TTC549 (cell line): ENCODE data around the gene PRIM1.
"Not testable (repeated sequence)": the region's sequence is repeated elsewhere in the genome, so short reads cannot be mapped to it uniquely, and the experiment has no call there.

ENCODE experiments used
- FAIRE-seq: peaks from 2 replicates; lab custom pipeline; 2012; peaks lifted over from hg19 to GRCh38; lab: Jason Lieb, UNC

The PRIM1 gene

DNA sequence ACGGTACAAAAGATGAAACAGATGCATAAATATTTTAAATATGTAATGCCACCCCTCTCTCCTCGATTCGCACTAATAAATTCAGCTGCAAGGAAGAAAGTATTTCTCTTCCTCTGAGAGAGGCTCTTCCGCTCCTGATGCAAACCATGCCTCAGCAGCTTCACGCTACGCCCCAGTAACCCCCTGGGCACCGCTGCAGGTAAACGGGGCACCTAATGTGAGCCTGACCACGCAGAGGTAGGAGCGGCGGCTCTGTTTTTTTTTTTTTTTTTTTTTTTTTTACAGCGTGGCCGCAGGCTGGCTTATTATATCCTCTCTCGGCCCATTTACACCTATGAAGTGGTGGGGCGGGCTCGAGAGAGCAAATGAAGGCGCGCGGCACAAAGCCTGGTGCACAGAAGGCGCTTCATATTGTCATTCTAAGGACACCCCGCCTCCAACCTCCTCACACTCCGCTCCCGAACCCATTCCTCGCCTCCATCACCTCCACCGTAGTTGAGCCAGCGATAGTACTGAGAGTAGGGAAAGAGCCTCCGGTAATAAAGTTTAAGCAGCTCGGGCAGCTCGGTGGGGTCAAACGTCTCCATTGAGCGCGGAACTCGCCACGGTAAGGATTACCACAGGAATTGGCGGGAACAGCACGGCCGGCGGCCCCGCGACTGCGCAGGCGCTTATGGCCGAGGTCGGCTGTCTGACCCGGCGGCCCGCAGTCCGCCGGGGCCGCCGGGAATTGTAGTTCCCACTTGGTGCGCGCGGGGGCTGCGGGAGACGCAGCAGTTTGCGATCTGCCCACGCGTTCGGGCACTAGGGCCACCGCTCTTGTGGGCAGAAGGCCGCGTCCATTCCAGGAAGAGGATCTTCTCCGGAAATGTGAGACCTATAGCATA lies at the start of gene PRIM1:
Gene PRIM1 (minus strand): TSS at position 612 of the 887 bp plus-strand sequence. CDS start 25 bp downstream, at position 587.
- no peak for FAIRE-seq

DNA sequence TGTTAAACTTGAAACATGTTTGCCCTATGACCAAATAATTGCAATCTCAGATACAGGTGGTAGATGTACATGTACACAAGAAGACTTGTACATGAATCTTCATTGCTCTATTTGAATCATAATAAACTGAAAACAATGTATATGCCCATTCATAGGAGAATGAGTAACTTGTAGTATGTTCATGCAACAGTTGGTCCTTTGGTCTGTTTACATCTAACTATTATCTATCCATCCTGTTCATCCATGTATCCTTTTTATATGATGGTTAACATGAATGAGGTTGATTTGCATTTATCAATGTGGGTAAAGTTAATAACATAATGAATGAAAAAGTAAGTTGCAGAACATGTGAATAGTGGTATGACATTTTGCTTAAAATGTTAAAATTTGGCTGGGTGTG lies 48.1 kb upstream of the PRIM1 start:
- FAIRE-seq = no peak

DNA sequence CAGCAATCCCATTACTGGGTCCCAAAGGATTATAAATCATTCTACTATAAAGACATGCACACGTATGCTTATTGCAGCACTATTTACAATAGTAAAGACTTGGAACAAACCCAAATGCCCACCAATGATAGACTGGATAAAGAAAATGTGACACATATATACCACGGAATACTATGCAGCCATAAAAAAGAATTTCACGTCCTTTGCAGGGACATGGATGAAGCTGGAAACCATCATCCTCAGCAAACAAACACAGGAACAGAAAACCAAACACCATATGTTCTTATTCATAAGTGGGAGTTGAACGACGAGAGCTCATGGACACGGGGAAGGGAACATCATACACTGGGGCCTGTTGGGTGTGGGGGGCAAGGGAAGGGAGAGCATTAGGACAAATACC lies 47.2 kb upstream of the PRIM1 start:
- FAIRE-seq = not testable (repeated sequence)

DNA sequence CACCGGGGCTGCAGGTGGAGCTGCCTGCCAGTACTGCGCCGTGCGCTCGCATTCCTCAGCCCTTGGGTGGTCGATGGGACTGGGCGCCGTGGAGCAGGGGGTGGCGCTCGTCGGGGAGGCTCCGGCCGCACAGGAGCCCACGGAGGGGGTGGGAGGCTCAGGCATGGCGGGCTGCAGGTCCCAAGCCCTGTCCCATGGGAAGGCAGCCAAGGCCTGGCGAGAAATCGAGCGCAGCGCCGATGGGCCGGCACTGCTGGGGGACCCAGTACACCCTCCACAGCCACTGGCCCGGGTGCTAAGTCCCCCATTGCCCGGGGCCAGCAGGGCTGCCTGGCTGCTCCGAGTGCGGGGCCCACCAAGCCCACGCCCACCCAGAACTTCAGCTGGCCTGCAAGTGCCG lies 43.7 kb upstream of the PRIM1 start:
- FAIRE-seq = not testable (repeated sequence)

DNA sequence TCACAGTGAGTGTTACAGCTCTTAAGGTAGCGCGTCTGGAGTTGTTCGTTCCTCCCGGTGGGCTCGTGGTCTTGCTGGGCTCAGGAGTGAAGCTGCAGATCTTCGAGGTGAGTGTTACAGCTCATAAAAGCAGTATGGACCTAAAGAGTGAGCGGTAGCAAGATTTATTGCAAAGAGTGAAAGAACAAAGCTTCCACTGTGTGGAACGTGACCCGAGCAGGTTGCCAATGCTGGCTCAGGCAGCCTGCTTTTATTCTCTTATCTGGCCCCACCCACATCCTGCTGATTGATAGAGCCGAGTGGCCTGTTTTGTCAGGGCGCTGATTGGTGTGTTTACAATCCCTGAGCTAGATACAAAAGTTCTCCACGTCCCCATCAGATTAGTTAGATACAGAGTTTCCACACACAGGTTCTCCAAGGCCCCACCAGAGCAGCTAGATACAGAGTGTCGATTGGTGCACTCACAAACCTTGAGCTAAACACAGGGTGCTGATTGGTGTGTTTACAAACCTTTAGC lies 43.0 kb upstream of the PRIM1 start:
- FAIRE-seq = not testable (repeated sequence)

DNA sequence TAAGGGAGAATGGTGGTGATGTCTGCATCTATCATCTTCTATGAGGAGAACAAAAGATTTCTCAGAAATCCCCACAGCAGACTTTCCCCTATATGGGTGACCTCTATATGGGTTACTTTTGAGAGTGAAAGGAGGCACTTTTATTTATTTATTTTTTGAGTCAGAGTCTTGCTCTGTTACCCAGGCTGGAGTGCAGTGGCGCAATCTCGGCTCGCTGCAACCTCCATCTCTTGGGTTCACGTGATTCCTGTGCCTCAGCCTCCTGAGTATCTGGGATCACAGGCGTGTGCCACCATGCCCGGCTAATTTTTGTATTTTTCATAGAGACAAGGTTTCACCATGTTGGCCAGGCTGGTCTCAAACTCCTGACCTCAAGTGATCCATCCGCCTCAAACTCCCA lies 41.0 kb upstream of the PRIM1 start:
- FAIRE-seq = not testable (repeated sequence)

DNA sequence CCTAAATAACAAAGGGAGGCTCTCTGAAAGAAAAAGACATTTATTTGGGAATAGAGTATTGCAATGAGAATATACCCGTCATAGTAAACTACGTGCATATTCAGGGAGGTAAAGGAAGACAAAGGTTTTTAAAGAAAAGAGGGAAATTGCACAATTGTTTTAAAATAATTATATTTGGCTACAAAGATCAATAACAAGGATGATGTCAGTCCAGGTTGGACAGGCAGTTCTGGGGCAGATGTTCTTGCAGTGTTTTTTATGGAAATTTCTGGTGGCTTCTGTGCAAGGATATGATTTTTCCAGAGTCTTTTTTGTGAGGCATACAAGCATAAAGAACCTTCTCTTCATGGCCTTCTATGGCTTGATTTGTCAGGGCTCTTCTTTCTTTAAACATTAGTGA lies 40.6 kb upstream of the PRIM1 start:
- FAIRE-seq = no peak

DNA sequence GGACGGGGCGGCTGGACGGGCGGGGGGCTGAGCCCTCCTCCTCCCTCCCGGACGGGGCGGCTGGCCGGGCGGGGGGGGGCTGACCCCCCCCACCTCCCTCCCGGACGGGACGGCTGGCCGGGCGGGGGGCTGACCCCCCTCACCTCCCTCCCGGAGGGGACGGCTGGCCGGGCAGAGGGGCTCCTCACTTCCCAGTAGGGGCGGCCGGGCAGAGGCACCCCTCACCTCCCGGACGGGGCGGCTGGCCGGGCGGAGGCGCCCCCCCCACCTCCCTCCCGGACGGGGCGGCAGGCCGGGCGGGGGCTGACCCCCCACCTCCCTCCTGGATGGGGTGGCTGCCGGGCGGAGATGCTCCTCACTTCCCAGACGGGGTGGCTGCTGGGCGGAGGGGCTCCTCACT lies 37.3 kb upstream of the PRIM1 start:
- not testable (repeated sequence) for FAIRE-seq

DNA sequence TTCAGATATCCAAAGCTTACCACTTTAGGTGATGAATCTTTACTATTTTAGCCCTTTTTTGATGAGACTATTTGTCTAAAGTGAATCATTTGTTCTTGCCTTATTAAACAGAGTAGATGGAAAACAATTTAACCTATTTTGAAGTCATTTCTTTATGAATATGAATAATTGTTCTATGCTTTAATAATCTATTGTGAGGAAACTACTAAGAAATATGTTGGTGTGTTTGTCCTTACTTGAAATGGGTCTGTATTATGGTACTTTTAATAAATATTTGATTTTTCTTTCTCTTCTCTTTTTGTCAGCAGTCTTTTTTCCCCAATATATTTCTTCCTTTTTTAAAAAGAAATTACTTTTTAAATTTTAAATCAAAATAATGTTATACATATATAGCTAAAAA lies 35.4 kb upstream of the PRIM1 start:
- FAIRE-seq = peak; percentile 25

DNA sequence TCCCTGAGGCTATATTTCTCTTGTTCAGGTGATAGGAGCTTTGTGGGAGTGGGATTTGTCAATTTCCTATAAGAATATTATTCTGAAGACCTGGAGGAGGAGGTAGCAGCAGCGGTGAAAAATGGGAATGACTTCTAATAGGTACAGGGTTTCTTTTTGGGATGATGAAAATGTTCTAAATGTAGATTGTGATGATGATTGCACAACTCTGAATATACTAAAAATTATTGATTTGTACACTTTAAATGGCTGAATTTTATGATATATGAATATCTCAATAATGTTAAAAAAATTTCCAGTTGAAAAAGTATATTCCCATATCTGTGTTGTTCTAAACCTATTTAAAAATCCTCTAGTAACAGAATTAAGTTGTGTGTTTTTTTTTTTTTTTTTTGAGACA lies 33.8 kb upstream of the PRIM1 start:
- no peak for FAIRE-seq

DNA sequence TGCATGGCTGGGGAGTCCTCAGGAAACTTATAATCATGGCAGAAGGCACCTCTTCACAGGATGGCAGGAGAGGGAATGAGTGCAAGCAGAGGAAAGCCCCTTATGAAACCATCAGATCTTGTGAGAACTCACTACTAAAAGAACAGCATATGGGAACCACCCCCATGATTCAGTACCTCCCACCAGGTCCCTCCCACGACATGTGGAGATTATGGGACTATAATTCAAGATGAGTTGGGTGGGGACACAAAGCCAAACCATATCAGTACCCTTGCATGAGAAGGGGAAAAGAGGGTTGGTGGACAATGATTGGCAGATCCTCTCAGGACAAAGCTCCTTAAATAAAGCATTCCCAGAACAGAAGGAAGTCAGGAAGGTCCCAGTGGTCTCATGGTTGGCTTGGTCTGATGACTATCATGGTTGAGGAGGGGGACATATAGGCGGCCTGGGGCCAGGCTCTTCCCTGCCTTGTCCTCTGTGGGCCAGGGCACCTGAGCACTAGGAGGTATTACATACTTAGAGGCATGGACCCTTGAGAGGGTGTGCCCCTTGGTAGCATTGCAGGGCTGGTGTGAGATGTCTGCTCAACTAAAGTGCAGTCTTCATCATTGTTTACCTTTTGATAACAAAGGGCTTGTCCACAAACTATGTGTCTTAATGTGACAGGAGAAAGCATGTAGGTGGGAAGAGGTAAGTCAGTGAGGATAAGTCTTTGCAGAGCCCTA lies 33.2 kb upstream of the PRIM1 start:
- no peak for FAIRE-seq

DNA sequence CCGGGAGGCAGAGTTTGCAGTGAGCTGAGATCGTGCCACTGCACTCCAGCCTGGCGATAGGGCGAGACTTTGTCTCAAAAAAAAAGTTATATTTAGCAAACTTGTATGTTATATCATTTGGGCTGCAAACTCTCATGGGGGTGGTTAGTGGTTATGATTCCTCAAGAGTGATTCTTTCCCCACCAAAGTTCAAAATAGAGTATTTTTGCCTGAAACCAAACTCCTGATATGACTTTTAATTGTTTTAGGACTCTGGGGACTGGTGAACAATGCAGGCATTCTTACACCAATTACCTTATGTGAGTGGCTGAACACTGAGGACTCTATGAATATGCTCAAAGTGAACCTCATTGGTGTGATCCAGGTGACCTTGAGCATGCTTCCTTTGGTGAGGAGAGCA lies 29.6 kb upstream of the PRIM1 start:
- no peak for FAIRE-seq

DNA sequence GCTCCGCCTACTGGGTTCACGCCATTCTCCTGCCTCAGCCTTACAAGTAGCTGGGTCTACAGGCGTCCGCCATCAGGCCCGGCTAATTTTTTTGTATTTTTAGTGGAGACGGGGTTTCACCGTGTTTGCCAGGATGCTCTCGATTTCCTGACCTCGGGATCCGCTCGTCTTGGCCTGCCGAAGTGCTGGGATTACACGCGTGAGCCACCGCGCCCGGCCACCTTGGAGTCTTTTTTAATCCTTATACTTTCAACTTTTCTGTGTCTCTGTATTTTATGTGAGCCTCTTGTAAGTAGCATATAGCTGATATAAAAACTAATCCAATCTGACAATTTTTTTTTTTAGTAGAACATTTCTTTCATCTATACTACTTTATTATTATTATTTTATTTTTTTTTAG lies 26.6 kb upstream of the PRIM1 start:
- FAIRE-seq = no peak

DNA sequence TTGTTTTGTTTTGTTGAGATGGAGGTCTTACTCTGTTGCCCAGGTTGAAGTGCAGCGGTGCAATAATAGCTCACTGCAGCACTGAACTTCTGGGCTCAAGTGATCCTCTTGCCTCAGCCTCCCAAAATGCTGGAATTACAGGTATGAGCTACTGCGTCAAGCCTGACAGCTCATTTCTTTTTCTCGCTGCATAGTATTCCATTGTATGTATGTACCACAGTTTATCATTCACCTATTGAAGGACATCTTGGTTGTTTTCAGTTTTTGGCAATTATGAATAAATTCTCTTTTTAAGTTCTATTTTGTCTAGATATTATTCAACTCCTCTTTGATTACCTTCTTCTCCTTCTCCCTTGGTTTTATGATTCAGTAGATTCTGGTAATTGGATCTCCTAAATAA lies 24.5 kb upstream of the PRIM1 start:
- no peak for FAIRE-seq

DNA sequence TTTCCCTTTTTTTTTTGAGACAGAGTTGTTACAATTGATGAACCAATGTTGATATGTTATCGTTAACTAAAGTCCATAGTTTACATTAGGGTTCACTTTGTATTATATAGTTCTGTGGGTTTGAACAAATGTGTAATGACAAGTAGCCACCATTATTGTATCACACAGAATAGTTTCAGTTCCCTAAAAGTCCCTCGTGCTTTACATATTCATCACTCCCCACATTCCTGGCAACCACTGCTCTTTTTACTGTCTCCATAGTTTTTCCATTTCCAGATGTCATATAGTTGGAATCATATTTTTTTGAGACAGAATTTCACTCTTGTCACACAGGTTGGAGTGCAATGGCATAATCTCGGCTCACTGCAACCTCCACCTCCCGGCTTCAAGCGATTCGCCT lies 23.5 kb upstream of the PRIM1 start:
- no peak for FAIRE-seq

DNA sequence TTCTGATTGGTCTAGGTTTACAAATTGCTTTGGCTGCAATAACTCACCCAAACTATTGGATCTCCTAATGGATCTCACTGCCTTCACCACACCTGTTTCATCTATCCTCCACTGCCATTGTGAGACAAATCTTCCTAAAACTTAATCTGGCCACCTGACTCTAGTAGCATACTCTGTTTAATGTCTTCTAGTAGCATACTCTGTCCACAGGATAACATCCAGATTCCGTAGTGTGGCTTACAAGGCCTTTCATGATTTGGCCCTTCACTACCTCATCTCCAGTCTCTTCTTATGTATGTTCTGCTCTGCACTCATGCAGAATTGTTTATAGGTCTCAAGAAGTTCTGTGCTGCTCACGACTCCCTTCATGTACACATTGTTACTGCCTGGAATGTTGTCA lies 21.0 kb upstream of the PRIM1 start:
- no peak for FAIRE-seq

DNA sequence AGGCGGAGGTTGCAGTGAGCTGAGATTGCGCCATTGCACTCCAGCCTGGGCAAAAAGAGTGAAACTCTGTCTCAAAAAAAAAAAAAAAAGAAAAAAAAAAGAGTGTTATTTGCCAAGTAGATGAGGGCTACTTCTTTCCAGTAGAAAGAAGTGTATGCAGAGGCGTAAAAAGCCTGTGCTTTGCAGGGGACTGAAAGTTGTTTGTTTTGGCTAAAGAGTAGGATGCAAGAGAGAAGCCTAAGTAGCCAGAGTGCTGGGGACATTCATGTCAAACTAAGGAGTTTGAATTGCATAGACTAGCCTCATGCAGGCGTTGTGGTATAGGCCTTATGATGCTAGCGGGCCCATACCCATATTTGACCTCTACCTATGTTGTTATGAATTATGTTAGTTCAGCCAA lies 20.5 kb upstream of the PRIM1 start:
- no peak for FAIRE-seq

DNA sequence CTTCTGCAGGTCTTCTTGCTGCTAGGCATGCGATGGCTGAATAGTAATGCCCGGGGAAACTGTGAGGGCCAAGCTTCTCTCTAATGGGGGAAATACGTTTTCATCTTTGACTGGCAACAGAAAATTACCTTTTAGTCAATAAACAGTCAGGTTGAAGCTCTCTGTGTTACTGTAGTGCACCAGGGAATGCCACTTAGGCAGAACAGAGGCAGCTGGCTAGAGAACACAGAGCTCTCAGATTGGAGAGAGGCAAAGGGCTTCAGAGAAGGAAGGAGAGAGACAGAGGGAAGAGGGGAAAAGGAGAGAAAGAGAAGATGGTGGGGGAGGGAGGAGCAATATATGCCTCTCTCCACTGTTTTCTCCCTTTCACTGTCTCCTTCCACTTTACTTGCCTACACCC lies 17.7 kb upstream of the PRIM1 start:
- FAIRE-seq = no peak

DNA sequence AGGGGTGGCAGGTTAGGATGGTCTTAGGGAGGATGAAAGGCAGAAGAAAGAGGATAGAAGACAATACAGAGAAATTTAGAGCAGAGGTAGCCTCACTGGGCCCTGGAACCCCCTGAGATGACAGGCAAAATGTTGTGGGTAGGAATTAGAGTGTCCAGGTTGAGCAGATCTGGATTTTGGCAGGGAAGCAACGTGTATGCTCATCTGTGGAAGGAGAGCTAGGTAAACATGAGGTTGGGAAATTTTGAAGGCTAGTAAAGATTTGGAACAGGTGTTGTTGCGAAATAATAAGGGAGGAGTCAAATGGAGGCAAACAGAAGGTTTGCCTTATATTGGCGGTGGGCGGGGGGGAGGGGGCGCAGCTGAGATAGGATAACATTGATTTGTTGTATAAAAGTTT lies 16.3 kb upstream of the PRIM1 start:
- FAIRE-seq = no peak

DNA sequence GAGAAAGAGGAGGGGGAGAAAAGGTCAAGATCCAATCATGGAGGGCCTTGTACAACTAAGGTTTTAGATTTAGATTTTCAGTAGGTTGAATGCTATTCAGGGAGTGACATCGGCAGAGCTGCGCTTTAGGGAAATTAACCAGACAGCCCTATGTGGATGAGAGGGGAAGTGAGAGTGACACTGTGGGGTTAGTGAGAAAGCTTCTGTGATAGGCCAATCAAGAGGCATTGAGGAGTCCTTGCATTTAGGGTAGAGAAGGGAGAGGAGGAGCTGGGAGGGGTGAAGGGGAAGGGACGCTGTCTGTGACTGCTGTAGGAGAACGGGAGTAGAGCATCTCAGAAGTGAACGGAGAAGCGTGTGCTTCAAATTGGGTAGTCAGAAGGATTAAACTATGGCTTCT lies 14.4 kb upstream of the PRIM1 start:
- FAIRE-seq = no peak

DNA sequence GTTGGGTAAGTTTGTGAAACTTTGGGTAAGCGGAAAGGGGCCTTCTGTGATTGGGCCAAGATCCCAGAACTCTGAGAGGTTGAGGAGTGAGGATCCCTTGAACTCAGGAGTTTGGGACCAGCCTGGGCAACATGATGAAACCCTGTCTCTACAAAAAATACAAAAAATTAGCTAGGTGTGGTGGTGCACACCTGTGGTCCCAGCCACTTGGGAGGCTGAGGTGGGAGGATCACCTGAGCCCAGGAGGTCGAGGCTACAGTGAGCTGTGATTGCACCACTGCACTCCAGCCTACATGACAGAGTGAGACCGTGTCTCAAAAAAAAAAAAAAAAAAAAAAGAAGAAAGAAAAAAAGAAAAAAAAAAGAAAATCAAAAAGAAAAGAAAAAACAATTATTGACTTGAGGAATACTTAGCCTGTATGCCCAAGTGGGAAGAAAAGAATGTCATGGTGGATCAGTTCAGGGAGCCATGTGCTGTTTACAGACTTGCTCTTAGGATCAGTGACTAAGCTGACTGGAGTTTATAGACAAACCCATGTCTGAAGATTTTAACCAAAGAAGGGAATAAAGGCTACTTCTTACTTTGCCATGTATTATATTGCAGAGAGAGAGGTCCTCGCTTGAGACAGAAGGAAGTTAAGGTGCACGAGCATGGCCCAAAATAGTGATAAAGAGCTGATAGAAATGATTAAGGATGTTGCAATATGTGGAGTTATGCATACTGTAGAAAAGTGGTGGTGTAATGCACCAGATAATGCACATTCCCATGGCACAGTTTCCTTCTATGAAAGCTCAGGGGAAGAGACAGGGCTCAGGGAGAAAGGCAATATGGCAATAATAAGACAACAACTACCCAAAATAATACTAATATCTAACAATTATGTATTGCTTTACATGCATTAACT lies 11.9 kb upstream of the PRIM1 start:
- FAIRE-seq = no peak

DNA sequence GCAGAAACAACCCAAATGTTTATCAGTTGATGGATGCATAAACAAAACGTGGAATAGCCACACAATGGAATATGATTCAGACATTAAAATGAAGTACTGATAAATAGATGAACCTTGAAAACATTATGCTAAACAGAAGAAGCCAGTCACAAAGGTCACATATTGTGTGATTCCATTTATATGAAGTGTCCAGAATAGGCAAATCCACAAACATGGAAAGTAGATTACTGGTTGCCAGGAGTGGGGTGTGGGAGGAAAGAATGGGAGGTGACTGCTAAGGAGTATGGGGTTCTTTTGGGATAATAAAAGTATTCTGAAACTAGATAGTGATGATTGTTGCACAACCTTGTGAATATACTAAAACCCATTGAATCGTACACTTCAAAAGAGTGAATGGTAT lies 9.7 kb upstream of the PRIM1 start:
- FAIRE-seq = no peak
